Thymus (tissue), 11 donors: ENCODE results near the gene SLC35F3. TPM values are rescaled to one million over a fixed set of nuclear protein-coding genes. Genes with fewer than 3 reads are reported as not detected.
A peak's percentile ranks its signal among the peaks of the same experiment; 100 is the strongest.

Experiments used
- DNase-seq, 9 donors: peaks; one replicate each; pipeline ENCODE4 v3.0.0-alpha.2; 2013; ENCODE audit warnings: low spot score in 9 of 9, low read depth in 6 of 9, missing footprints in 1 of 9
- H3K27ac ChIP-seq, 2 donors: one replicate each; pipeline ENCODE4 v1.5.1; 2013; ENCODE audit warnings: control low read depth in 1 of 2, low read depth in 1 of 2, low read length in 1 of 2, mild to moderate bottlenecking in 1 of 2, moderate library complexity in 1 of 2
- H3K27me3 ChIP-seq, 2 donors: one replicate each; pipeline ENCODE4 v1.5.1; 2013; ENCODE audit warnings: low read length in 1 of 2; ENCODE audit not compliant: control insufficient read depth in 2 of 2, insufficient read depth in 1 of 2
- H3K36me3 ChIP-seq, 2 donors: one replicate each; pipeline ENCODE4 v1.5.1; 2013; ENCODE audit warnings: low read length in 1 of 2, mild to moderate bottlenecking in 1 of 2, moderate library complexity in 1 of 2; ENCODE audit not compliant: control insufficient read depth in 2 of 2, insufficient read depth in 2 of 2
- H3K4me1 ChIP-seq, 2 donors: one replicate each; pipeline ENCODE4 v1.5.1; 2013; ENCODE audit warnings: low read length in 2 of 2; ENCODE audit not compliant: control insufficient read depth in 2 of 2, insufficient read depth in 2 of 2
- H3K4me3 ChIP-seq, 2 donors: one replicate each; pipeline ENCODE4 v1.5.1; 2013; ENCODE audit warnings: low read length in 2 of 2, control low read depth in 1 of 2, mild to moderate bottlenecking in 1 of 2
- H3K9me3 ChIP-seq, 2 donors: one replicate each; pipeline ENCODE4 v1.5.1; 2013; ENCODE audit warnings: low read length in 1 of 2, mild to moderate bottlenecking in 1 of 2; ENCODE audit not compliant: control insufficient read depth in 2 of 2, insufficient read depth in 1 of 2
- WGBS: extraction: QIAGEN DNeasy Blood & Tissue Kit; methylation state at CpG from one replicate; pipeline ENCODE4 v1.1.7; 2013; 5-methylcytosine and 5-hydroxymethylcytosine counted together
- polyA plus RNA-seq: library from polyadenylated mRNA; stranded (reverse); fragments of 200-250 nt; gene quantifications from one replicate; pipeline ENCODE4 v1.2.3, GENCODE V29; 2013
- total RNA-seq: library from RNA; stranded (reverse); fragments of 120-200 nt; gene quantifications from one replicate; pipeline ENCODE4 v1.2.4, GENCODE V29; 2013
- donor health status: healthy.

SLC35F3 gene
- total and polyA plus RNA-seq, 2 donors: 1.9 to 3.2 TPM

GRCh38 chr1:234372011-234372757, 467.7 kb downstream of the SLC35F3 start:
- no peaks in the 10 kb centered on the region for H3K9me3 ChIP-seq
- DNase-seq: no peak
- 73% methylated on average over 9 of the region's 9 CpGs for WGBS
- no peak overlapping the region for H3K27ac ChIP-seq
- peaks cover 14 to 18% of the 10 kb centered on the region in 2 donors for H3K36me3 ChIP-seq
- peak overlapping the region; percentile 62 to 76 for H3K4me3 ChIP-seq
- H3K27me3 ChIP-seq: peaks cover 0 to 4% of the 10 kb centered on the region in 2 donors
- H3K4me1 ChIP-seq: peaks cover 9 to 12% of the 10 kb centered on the region in 2 donors

DNA sequence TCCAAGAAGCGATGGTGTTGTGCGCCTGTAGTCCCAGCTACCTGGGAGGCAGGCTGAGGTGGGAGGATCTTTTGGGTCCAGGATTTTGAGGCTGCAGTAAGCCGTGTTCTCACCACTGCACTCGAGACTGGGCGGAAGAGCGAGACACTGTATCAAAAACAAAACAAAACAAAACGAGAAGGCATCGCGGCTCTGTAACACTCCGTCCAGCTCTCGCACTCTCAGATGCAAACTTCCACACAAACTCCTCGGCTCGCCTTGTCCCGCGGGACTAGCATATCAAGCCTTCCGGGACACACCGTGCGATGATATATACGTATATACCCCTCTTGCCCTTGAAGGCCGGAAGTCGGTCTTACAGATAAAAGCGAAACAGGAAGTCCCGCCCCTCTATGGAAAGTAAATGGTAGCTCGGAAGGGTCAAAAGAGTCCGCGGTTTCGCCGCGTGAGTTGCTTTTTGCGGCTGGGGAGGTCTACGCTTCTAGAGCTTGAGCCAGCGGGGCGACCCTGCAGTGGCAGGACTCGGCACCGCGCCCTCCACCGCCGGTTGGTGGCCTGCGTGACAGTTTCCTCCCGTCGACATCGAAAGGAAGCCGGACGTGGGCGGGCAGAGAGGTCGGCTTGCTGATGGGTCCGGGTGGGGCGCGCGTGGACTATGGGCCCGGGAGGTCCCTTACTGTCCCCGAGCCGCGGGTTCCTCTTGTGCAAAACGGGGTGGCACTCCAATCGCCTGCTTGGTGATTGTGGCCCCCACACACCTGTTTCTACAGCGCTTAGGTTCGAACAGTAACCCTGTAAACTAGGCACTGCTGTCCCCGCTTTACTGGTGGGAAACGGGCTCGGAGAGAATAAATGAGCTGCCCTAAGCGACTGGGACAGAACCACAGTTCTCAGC, 468.8 kb downstream of the SLC35F3 start, which contains the start of gene COA6:
Gene COA6 (plus strand): TSS at position 393 of the 895 bp plus-strand sequence. CDS start 11 bp downstream, at position 404.
- peak within 1 kb of the TSS; percentile 95 for H3K27ac ChIP-seq
- WGBS: under 1% methylated on average over 62 of the region's 62 CpGs

GRCh38 chr1:234373959-234374254, 469.4 kb downstream of the SLC35F3 start:
- H3K9me3 ChIP-seq: no peaks in the 10 kb centered on the region
- peaks cover 9 to 12% of the 10 kb centered on the region in 2 donors for H3K4me1 ChIP-seq
- DNase-seq: no peak
- H3K4me3 ChIP-seq: peak overlapping the region; percentile 62 to 76
- 7% methylated on average over 6 of the region's 6 CpGs for WGBS
- H3K27ac ChIP-seq: peak overlapping the region; percentile 95
- no peaks in the 10 kb centered on the region for H3K27me3 ChIP-seq
- H3K36me3 ChIP-seq: peaks cover 22 to 29% of the 10 kb centered on the region in 2 donors

More for the DNA sequence above, 468.8 kb downstream of the SLC35F3 start, which contains the start of gene COA6:
- Histone ChIP-seq H3K27me3 (peaks cover 0 to 4% of the 10 kb centered on the region in 2 donors), H3K4me1 (peaks cover 9 to 12% of the 10 kb centered on the region in 2 donors), H3K4me3 (peak within 1 kb of the TSS; percentile 62 to 76), H3K9me3 (no peaks in the 10 kb centered on the region), H3K36me3 (peaks cover 22 to 26% of the 10 kb centered on the region in 2 donors)
- peak; percentile 89 to 98 (median 95) for DNase-seq
